ENCODE results near the gene JAGN1. TPM values are rescaled to one million over a fixed set of nuclear protein-coding genes. Genes with fewer than 3 reads are reported as not detected.
A peak's percentile ranks its signal among the peaks of the same experiment; 100 is the strongest.

Gene JAGN1
- polyA plus RNA-seq, 1 of the 3 experiments (the other 2 are of a cell fraction): 41.6 TPM

DNA sequence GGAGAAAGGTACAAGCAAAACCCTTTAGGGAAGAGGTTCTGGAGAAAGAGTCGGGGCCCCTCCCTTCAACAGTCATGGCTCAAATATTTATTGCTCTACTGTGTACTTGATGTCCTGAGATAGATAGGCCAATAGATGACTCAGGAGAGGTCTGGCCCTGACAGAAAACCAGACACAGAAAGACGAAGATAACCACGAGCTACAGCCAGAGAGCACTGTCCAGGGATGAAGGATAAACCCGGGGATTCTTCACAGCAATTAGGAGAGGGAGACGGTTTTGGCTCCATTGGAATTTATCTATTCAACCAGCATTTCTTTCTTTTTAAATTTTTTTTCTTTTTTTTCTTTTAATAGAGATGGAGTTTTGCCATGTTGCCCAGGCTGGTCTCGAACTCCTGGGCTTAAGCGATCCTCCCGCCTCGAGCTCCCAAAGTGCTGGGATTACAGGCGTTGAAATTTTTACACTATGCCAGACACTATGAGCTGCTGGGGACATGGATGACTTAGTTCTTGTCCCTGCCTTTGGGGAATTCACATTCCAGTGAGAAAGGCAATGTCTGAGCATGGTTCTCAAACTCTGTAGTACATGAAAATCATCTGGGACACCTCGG, 5.8 kb upstream of the JAGN1 start (continued):
- 0 out of 2 replicates have a peak, but pooled peaks have one; percentile 15 for TF ChIP-seq TEAD4 (IDR thresholded peaks at IDR 0.05; ENCODE audit: borderline replicate concordance, insufficient read depth)
- TF ChIP-seq USF1 (IDR thresholded peaks at IDR 0.05; ENCODE audit: borderline replicate concordance, low read depth): no peak
- no peak for TF ChIP-seq GATA2 (CRISPR knock-in tag; IDR thresholded peaks at IDR 0.05)

DNA sequence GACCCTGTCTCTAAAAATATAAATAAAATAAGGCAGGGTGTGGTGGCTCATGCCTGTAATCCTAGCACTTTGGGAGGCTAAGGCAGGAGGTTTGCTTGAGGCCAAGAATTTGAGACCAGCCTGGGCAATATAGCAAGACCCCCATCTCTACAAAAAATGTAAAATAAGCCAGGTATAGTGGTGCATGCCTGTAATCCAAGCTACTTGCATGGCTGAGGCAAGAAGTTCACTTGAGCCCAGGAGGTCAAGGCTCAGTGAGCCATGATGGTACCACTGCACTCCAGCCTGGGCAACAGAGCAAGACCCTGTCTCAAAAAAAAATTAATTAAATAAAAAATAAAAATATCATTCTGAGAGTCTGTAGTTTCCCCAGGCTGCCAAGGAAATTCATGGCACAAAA, 4.1 kb upstream of the JAGN1 start:
- no peaks in the 10 kb centered on the region for H3K9me3 ChIP-seq
- H3K9ac ChIP-seq: no peak overlapping the region
- TF ChIP-seq EZH2phosphoT487 (IDR thresholded peaks at IDR 0.05; ENCODE audit: borderline replicate concordance, low read depth): no peak
- no peak for TF ChIP-seq YY1 (IDR thresholded peaks at IDR 0.05; ENCODE audit: low read depth)
- TF ChIP-seq FOXJ3 (CRISPR knock-in tag; IDR thresholded peaks at IDR 0.05): no peak
- TF ChIP-seq RAD21 (IDR thresholded peaks at IDR 0.05; ENCODE audit: low read length): no peak
- no peak for TF ChIP-seq TEAD4 (IDR thresholded peaks at IDR 0.05; ENCODE audit: borderline replicate concordance, insufficient read depth)
- no peak for TF ChIP-seq GABPA (IDR thresholded peaks at IDR 0.05; ENCODE audit: low read depth)
- no peak for TF ChIP-seq IRF3 (IDR thresholded peaks at IDR 0.05; ENCODE audit: low read depth, low read length)
- no peak for TF ChIP-seq TAF1 (IDR thresholded peaks at IDR 0.05; ENCODE audit: borderline replicate concordance, low read depth, low read length)
- TF ChIP-seq, protein P1, sequence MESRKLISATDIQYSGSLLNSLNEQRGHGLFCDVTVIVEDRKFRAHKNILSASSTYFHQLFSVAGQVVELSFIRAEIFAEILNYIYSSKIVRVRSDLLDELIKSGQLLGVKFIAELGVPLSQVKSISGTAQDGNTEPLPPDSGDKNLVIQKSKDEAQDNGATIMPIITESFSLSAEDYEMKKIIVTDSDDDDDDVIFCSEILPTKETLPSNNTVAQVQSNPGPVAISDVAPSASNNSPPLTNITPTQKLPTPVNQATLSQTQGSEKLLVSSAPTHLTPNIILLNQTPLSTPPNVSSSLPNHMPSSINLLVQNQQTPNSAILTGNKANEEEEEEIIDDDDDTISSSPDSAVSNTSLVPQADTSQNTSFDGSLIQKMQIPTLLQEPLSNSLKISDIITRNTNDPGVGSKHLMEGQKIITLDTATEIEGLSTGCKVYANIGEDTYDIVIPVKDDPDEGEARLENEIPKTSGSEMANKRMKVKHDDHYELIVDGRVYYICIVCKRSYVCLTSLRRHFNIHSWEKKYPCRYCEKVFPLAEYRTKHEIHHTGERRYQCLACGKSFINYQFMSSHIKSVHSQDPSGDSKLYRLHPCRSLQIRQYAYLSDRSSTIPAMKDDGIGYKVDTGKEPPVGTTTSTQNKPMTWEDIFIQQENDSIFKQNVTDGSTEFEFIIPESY (IDR thresholded peaks at IDR 0.05; ENCODE audit: borderline replicate concordance, low read depth): no peak
- TF ChIP-seq NFIC (IDR thresholded peaks at IDR 0.05; ENCODE audit: borderline replicate concordance): no peak
- no peak for TF ChIP-seq POLR2AphosphoS5 (IDR thresholded peaks at IDR 0.05; ENCODE audit: low read depth, low read length)
- TF ChIP-seq MXI1 (IDR thresholded peaks at IDR 0.05; ENCODE audit: low read depth, low read length): no peak
- TF ChIP-seq, protein P2, sequence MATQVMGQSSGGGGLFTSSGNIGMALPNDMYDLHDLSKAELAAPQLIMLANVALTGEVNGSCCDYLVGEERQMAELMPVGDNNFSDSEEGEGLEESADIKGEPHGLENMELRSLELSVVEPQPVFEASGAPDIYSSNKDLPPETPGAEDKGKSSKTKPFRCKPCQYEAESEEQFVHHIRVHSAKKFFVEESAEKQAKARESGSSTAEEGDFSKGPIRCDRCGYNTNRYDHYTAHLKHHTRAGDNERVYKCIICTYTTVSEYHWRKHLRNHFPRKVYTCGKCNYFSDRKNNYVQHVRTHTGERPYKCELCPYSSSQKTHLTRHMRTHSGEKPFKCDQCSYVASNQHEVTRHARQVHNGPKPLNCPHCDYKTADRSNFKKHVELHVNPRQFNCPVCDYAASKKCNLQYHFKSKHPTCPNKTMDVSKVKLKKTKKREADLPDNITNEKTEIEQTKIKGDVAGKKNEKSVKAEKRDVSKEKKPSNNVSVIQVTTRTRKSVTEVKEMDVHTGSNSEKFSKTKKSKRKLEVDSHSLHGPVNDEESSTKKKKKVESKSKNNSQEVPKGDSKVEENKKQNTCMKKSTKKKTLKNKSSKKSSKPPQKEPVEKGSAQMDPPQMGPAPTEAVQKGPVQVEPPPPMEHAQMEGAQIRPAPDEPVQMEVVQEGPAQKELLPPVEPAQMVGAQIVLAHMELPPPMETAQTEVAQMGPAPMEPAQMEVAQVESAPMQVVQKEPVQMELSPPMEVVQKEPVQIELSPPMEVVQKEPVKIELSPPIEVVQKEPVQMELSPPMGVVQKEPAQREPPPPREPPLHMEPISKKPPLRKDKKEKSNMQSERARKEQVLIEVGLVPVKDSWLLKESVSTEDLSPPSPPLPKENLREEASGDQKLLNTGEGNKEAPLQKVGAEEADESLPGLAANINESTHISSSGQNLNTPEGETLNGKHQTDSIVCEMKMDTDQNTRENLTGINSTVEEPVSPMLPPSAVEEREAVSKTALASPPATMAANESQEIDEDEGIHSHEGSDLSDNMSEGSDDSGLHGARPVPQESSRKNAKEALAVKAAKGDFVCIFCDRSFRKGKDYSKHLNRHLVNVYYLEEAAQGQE (IDR thresholded peaks at IDR 0.05; ENCODE audit: low read depth, low read length): no peak
- no peak for TF ChIP-seq NRF1 (IDR thresholded peaks at IDR 0.05; ENCODE audit: low read depth, low read length)
- no peak for TF ChIP-seq FOSL2 (IDR thresholded peaks at IDR 0.05; ENCODE audit: borderline replicate concordance, low read depth)
- no peak for TF ChIP-seq RXRA (IDR thresholded peaks at IDR 0.05; ENCODE audit: borderline replicate concordance, low read depth)
- no peak for TF ChIP-seq GATA2 (CRISPR knock-in tag; IDR thresholded peaks at IDR 0.05)
- TF ChIP-seq SIN3A (IDR thresholded peaks at IDR 0.05; ENCODE audit: borderline replicate concordance, low read depth, low read length): no peak
- TF ChIP-seq MAX (IDR thresholded peaks at IDR 0.05; ENCODE audit: low read depth): no peak
- no peaks in the 10 kb centered on the region for H4K20me1 ChIP-seq (ENCODE audit: insufficient read depth)
- H3K4me3 ChIP-seq (ENCODE audit: low read depth in 2 of 2, low read length in 1 of 2): no peak overlapping the region
- CTCF ChIA-PET: no interaction called here
- H3K4me2 ChIP-seq: no peak overlapping the region
- H3K36me3 ChIP-seq (replicated peaks in 1 of 2; ENCODE audit: control insufficient read depth in 1 of 2, insufficient read depth in 2 of 2, low read length in 1 of 2): no peaks in the 10 kb centered on the region
- POLR2A ChIA-PET: no interaction called here
- H3K79me2 ChIP-seq (ENCODE audit: insufficient read depth): peaks cover 9% of the 10 kb centered on the region
- peaks cover 2 to 14% of the 10 kb centered on the region in 2 experiments; a peak in 1 of 4 replicates for H3K4me1 ChIP-seq (ENCODE audit: control insufficient read depth in 1 of 2, insufficient read depth in 2 of 2, low read depth in 1 of 2, low read length in 1 of 2)
- H2AFZ ChIP-seq (ENCODE audit: low read depth): no peak overlapping the region
- H3K27ac ChIP-seq (ENCODE audit: low read depth in 2 of 2, low read length in 1 of 2): no peak overlapping the region
- H3K9me2 ChIP-seq: no peaks in the 10 kb centered on the region
- peaks cover 14% of the 10 kb centered on the region for H3F3A ChIP-seq (replicated peaks; ENCODE audit: insufficient read depth)
- DNase-seq: no peak
- H3K27me3 ChIP-seq (ENCODE audit: insufficient read depth): no peaks in the 10 kb centered on the region
